ENCODE results near the gene SCARF2.

SCARF2 gene

GRCh38 chr22:20469110-20469868 is 31.7 kb upstream of the SCARF2 start:
- H3K27me3 Mint-ChIP-seq = no peaks in the 10 kb centered on the region
- H3K9me3 Mint-ChIP-seq = no peaks in the 10 kb centered on the region
- peaks cover 48% of the 10 kb centered on the region for H3K4me1 Mint-ChIP-seq
- H3K36me3 Mint-ChIP-seq = peaks cover 34% of the 10 kb centered on the region
- DNase-seq = no peak
- no peak overlapping the region for H3K4me3 Mint-ChIP-seq
- H3K27ac Mint-ChIP-seq = peak overlapping the region; percentile 69
- CTCF ChIA-PET = interaction anchor here (2.6 kb wide), 1 partner anchor 13 kb away, joined by 10 read pairs; no protein-coding TSS in a partner anchor

GRCh38 chr22:20466659-20467379 is 29.2 kb upstream of the SCARF2 start:
- no peak overlapping the region for H3K4me3 Mint-ChIP-seq
- DNase-seq = no peak
- CTCF ChIA-PET = no interaction called here
- H3K9me3 Mint-ChIP-seq = no peaks in the 10 kb centered on the region
- peaks cover 69% of the 10 kb centered on the region for H3K4me1 Mint-ChIP-seq
- H3K27me3 Mint-ChIP-seq = no peaks in the 10 kb centered on the region
- peaks cover 47% of the 10 kb centered on the region for H3K36me3 Mint-ChIP-seq
- peak overlapping the region; percentile 67 for H3K27ac Mint-ChIP-seq

DNA sequence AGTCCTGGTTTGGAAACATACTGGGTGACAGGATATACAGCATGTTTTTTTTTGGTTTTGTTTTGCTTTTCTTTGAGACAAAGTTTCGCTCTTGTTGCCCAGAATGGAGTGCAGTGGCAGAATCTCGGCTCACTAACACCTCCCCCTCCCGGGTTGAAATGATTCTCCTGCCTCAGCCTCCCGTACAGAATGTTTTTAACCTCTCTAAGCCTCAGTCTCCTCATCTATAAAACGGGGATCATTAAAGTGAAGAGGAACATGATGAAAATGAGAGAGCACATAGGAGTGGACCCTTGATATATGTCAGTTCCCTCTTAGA is 28.1 kb upstream of the SCARF2 start:
- H3K27me3 Mint-ChIP-seq = no peaks in the 10 kb centered on the region
- peak overlapping the region; percentile 42 for H3K4me3 Mint-ChIP-seq
- peaks cover 74% of the 10 kb centered on the region for H3K4me1 Mint-ChIP-seq
- peak overlapping the region; percentile 100 for H3K27ac Mint-ChIP-seq
- H3K9me3 Mint-ChIP-seq = no peaks in the 10 kb centered on the region
- DNase-seq = peak; percentile 51
- CTCF ChIA-PET = interaction anchor here (2.7 kb wide), 1 partner anchor 29 kb away, joined by 10 read pairs; no protein-coding TSS in a partner anchor
- H3K36me3 Mint-ChIP-seq = peaks cover 47% of the 10 kb centered on the region

DNA sequence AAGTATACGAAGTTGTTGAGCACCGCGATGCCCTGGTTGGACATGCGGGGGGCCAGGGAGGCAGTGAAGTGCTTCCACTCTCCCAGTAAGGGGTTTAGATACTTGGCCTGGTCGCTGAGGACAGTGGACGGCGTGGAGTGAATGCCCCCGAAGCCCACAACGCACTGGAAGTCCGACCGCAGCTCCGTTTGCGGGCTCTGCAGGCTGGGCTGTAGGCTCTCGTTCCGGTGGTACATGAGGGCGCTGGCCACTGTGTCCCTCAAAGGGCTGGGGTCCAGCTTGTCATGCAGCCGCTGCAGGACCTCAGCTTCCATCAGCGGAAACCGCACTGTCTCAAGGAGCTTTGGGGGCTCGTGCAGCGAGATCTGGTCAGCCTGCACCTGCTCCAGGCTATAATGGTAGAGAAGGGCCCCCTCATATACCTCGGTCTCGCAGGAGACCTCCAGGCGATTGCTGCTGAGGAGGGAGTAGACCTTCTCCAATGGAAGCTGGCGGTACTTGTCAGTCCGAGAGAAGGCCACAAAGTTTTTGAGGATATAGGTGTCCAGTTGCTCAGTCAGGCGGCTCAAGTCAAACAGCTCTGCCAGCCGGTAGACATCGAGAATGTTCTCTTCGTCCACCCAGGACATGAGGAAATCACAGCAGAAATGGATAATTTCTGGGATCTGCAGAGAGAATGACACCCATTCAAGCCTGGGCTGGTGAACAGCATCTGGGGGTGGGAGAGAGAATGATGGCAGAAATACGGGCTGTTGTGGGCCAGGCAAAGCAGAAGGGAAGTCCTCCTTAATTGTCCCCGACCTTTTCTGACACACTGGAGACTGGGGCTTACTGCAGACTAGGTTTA is 27.5 kb upstream of the SCARF2 start:
- H3K36me3 Mint-ChIP-seq = peaks cover 44% of the 10 kb centered on the region
- H3K27me3 Mint-ChIP-seq = no peaks in the 10 kb centered on the region
- CTCF ChIA-PET = interaction anchor here (1.9 to 2.7 kb wide), 2 partner anchors 11 to 29 kb away, joined by 10 to 13 read pairs; no protein-coding TSS in a partner anchor
- DNase-seq = no peak
- H3K4me1 Mint-ChIP-seq = peaks cover 71% of the 10 kb centered on the region
- H3K9me3 Mint-ChIP-seq = no peaks in the 10 kb centered on the region
- peak overlapping the region; percentile 100 for H3K27ac Mint-ChIP-seq
- peak overlapping the region; percentile 42 for H3K4me3 Mint-ChIP-seq

DNA sequence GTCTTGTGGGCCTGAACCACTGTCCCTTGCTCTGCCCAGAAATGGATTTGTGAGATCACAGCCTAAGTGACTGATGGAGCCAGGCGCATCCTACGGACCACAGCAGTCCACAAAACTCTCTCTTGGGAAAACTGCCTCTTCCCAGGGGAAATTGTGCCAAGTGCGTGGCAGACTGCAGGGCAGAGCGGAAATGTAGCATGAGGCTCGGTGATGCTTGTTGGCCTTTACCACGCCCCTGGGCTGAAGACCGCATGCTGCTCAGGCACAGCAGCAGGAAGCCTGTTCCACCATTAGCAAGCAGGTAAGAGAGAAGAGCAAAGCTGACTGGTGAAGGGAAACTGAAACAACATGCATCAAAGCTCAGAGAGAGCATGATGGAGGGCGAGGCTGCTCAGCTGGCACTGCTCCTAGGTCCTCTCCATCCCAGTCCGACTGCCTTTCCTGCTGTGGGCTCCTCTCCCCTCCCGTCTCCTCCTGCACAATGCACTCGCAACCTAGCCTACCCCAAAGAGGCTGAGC is 26.5 kb upstream of the SCARF2 start:
- Mint-ChIP-seq H3K36me3 (peaks cover 47% of the 10 kb centered on the region), H3K9me3 (no peaks in the 10 kb centered on the region), H3K27ac (peak overlapping the region; percentile 100), H3K27me3 (no peaks in the 10 kb centered on the region), H3K4me1 (peaks cover 69% of the 10 kb centered on the region), H3K4me3 (peak overlapping the region; percentile 66)
- CTCF ChIA-PET = interaction anchor here (1.9 to 2.7 kb wide), 2 partner anchors 10 to 30 kb away, joined by 10 to 13 read pairs; no protein-coding TSS in a partner anchor
- peak; percentile 86 for DNase-seq

- Mint-ChIP-seq H3K27ac (peak overlapping the region; percentile 100), H3K36me3 (peaks cover 47% of the 10 kb centered on the region), H3K9me3 (no peaks in the 10 kb centered on the region), H3K27me3 (no peaks in the 10 kb centered on the region), H3K4me3 (peak overlapping the region; percentile 66), H3K4me1 (peaks cover 66% of the 10 kb centered on the region)
- CTCF ChIA-PET = interaction anchor here (1.2 to 2.7 kb wide), 3 partner anchors 9 to 46 kb away, joined by 5 to 13 read pairs (median 10); no protein-coding TSS in a partner anchor
- peak; percentile 64 for DNase-seq
Observed at GRCh38 chr22:20463324-20464095, 25.9 kb upstream of the SCARF2 start.

GRCh38 chr22:20459862-20460261 is 22.2 kb upstream of the SCARF2 start:
- Mint-ChIP-seq H3K36me3 (peaks cover 66% of the 10 kb centered on the region), H3K9me3 (no peaks in the 10 kb centered on the region), H3K27ac (no peak overlapping the region), H3K4me1 (peaks cover 50% of the 10 kb centered on the region), H3K4me3 (no peak overlapping the region), H3K27me3 (no peaks in the 10 kb centered on the region)
- no peak for DNase-seq
- CTCF ChIA-PET = no interaction called here

DNA sequence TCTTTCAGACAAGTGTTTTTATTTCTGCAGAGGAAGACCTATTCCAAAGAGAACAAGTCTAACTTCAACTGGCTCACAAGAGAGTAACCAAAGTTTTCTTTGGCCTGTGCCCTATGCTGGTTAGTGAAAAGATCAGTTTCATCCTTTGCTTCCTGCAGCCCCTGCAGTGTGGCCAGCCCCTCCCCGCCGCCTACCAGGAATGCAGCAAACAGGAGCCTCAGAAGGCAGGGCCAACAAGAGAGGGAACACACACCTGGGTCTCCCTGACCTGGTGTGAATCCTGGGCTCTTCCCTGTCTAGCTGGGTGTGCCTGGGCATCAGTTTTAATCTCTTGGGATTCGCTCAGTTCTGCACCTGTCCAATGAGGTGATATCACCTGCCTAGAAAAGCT is 21.5 kb upstream of the SCARF2 start:
- H3K36me3 Mint-ChIP-seq = peaks cover 63% of the 10 kb centered on the region
- no peaks in the 10 kb centered on the region for H3K9me3 Mint-ChIP-seq
- no peak overlapping the region for H3K27ac Mint-ChIP-seq
- H3K4me3 Mint-ChIP-seq = no peak overlapping the region
- no peak for DNase-seq
- H3K27me3 Mint-ChIP-seq = no peaks in the 10 kb centered on the region
- CTCF ChIA-PET = no interaction called here
- H3K4me1 Mint-ChIP-seq = peaks cover 43% of the 10 kb centered on the region

GRCh38 chr22:20458530-20459151 is 21.0 kb upstream of the SCARF2 start:
- peaks cover 58% of the 10 kb centered on the region for H3K36me3 Mint-ChIP-seq
- H3K4me1 Mint-ChIP-seq = peaks cover 38% of the 10 kb centered on the region
- H3K27ac Mint-ChIP-seq = no peak overlapping the region
- H3K9me3 Mint-ChIP-seq = no peaks in the 10 kb centered on the region
- no peak for DNase-seq
- H3K4me3 Mint-ChIP-seq = no peak overlapping the region
- no peaks in the 10 kb centered on the region for H3K27me3 Mint-ChIP-seq
- CTCF ChIA-PET = interaction anchor here (0.6 kb wide), 1 partner anchor 485 kb away, joined by 3 read pairs; no protein-coding TSS in a partner anchor

DNA sequence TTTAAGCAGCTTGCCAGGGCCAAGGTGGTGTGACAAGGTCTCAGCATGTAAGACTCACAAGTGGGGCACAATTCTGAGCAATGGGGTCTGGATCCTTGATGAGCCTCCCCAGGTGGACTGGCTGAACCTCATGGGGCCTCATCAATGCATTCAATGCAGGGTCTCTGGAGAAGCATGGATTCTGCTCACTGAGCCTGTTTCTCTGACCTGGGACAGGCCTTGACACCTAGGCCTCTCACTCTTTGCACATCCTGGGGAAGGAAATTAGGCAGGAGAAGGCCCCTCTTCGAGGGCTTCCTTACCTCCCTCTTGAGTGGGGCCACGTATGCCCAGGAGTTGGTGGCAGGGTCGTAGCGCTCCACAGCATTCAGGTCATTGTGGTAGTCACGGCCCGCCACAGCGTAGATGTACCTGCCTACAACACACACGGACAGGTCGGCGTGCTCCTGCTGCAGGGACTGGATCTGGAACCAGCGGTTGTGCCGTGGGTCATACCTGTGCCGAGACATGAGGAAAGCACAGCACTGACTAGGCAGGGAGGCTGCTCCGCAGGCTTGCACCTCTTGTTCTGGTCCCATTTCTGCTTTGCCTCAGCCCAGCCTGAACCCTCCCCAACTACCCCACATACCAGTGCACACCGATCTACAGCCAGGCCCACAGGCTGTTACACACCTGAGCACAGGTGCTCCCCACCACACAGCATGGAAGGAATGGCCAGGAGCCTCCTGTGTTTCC is 20.0 kb upstream of the SCARF2 start:
- Mint-ChIP-seq H3K36me3 (peaks cover 57% of the 10 kb centered on the region), H3K9me3 (no peaks in the 10 kb centered on the region), H3K27me3 (no peaks in the 10 kb centered on the region), H3K27ac (no peak overlapping the region), H3K4me1 (peaks cover 28% of the 10 kb centered on the region), H3K4me3 (no peak overlapping the region)
- CTCF ChIA-PET = interaction anchor here (0.6 to 4.5 kb wide), 3 partner anchors 11 to 484 kb away, joined by 3 to 47 read pairs (median 10); no protein-coding TSS in a partner anchor
- no peak for DNase-seq

GRCh38 chr22:20456722-20457076 is 19.1 kb upstream of the SCARF2 start:
- no peak overlapping the region for H3K4me3 Mint-ChIP-seq
- peaks cover 23% of the 10 kb centered on the region for H3K4me1 Mint-ChIP-seq
- CTCF ChIA-PET = interaction anchor here (0.8 to 4.6 kb wide), 14 partner anchors 7 to 140 kb away, joined by 3 to 47 read pairs (median 4); no protein-coding TSS in a partner anchor
- H3K27me3 Mint-ChIP-seq = no peaks in the 10 kb centered on the region
- no peaks in the 10 kb centered on the region for H3K9me3 Mint-ChIP-seq
- DNase-seq = no peak
- H3K27ac Mint-ChIP-seq = no peak overlapping the region
- peaks cover 60% of the 10 kb centered on the region for H3K36me3 Mint-ChIP-seq

DNA sequence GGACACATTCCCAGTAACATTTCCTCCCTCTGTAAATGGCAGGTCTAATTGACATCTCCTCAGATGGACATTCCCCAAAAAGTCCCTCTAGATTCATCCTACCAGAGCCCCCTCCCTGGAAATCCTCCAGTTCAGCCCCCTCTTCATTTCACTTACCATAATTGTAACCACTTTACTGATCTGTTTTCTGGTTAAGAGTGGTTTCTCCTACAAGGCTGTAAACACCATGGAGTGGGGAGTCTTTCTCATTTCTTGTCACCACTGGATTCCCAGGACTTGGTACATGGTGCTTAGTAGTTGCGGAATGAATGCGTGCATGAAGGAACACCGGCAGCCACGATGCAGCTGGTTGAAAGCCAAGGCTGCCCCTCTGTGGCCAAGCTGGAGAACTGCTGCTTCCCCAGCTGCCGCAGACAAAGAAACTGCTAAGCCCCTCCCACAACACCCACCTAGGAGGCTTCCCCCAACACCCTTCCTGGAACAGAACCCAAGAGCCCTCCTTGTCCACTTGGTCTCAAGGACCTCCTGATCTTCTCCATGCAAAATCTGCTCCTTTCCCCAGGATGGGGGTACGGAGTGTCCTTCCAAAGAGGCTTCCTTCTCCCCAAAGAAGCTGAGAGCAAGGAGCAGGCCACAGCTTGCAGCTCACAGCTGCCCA is 18.6 kb upstream of the SCARF2 start:
- Mint-ChIP-seq H3K27ac (no peak overlapping the region), H3K27me3 (no peaks in the 10 kb centered on the region), H3K9me3 (no peaks in the 10 kb centered on the region), H3K4me1 (peaks cover 23% of the 10 kb centered on the region), H3K4me3 (no peak overlapping the region), H3K36me3 (peaks cover 58% of the 10 kb centered on the region)
- peak; percentile 82 for DNase-seq
- CTCF ChIA-PET = interaction anchor here (0.8 to 4.6 kb wide), 14 partner anchors 8 to 139 kb away, joined by 3 to 47 read pairs (median 4); no protein-coding TSS in a partner anchor

Measured in activated naive CD4-positive, alpha-beta T cell treated with anti-CD3 and anti-CD28 coated beads, Interleukin-2, amount 10 ng/mL, durations not matched to agents 7 days and 5 days (primary cell).